Measurements from ENCODE around the gene FLACC1. TPM values are rescaled to one million over a fixed set of nuclear protein-coding genes. Genes with fewer than 3 reads are reported as not detected.

Gene FLACC1
- total RNA-seq, 1 donor: 1.3 TPM

DNA sequence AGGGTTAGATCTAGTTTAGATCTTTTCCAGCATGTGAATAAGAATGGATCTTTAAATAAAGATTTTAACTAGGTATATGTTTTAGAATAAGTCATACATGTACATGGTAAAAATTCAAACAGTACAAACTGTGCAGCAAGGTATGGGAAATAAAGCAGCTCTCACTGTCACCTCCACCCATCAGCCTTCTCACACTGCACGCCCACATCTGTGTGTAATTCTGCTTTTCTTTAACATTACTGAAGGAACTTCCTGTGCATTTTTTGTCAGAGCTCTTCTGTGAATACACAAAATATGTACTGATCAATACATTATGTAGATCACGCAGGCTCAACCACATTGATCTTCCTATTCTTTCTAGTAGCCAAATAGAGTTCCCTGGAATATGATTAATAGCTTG lies 93.4 kb downstream of the FLACC1 start:
- DNase-seq (ENCODE audit: low read depth): no peak
- H3K4me3 ChIP-seq (ENCODE audit: low read depth, low read length): no peak overlapping the region
- TF ChIP-seq, protein P1, sequence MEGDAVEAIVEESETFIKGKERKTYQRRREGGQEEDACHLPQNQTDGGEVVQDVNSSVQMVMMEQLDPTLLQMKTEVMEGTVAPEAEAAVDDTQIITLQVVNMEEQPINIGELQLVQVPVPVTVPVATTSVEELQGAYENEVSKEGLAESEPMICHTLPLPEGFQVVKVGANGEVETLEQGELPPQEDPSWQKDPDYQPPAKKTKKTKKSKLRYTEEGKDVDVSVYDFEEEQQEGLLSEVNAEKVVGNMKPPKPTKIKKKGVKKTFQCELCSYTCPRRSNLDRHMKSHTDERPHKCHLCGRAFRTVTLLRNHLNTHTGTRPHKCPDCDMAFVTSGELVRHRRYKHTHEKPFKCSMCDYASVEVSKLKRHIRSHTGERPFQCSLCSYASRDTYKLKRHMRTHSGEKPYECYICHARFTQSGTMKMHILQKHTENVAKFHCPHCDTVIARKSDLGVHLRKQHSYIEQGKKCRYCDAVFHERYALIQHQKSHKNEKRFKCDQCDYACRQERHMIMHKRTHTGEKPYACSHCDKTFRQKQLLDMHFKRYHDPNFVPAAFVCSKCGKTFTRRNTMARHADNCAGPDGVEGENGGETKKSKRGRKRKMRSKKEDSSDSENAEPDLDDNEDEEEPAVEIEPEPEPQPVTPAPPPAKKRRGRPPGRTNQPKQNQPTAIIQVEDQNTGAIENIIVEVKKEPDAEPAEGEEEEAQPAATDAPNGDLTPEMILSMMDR (IDR thresholded peaks at IDR 0.05; ENCODE audit: insufficient read depth, low read depth, low read length): no peak

DNA sequence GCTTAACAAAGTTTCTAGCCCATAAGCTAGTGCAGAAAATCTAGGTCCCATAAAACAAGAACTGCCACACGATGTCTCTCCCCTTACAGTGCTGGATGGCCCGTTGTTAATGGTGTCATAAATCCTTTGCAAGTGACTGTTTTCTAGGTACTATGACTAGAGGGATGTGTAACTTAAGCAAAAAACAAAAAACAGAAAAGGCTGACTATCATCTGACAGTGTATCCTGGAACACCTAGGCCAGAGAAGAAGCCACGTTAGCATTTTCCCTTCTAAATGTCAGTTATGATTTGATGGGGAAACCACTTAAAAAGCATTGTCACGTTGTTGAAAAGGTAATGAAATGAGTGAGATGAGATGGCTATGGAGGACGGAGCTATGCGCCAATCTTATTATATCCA lies 94.4 kb downstream of the FLACC1 start:
- TF ChIP-seq, protein P1 (IDR thresholded peaks at IDR 0.05; ENCODE audit: insufficient read depth, low read depth, low read length): no peak
- H3K4me3 ChIP-seq (ENCODE audit: low read depth, low read length): no peak overlapping the region
- no peak for DNase-seq (ENCODE audit: low read depth)

DNA sequence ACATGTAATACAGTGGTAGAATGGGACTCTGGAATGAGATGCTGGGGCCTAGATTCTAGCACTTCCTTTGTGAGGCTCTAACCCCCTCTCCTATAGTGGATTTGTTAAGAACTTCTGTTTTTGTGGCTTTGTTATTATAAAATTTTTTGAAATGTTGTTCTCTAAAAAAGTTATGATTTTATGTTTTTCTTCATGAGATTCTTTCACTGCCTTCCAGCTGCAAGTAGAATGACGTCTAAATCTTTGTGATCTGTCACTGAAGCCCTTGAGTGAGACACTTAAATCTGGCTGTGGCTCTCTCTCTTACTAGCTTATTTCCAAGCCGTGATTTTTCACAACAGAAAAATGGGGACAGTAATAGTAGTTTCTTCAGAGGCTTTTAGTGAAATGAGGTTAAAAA lies 95.2 kb downstream of the FLACC1 start:
- no peak for DNase-seq (ENCODE audit: low read depth)
- H3K4me3 ChIP-seq (ENCODE audit: low read depth, low read length): no peak overlapping the region
- TF ChIP-seq, protein P1 (IDR thresholded peaks at IDR 0.05; ENCODE audit: insufficient read depth, low read depth, low read length): no peak

DNA sequence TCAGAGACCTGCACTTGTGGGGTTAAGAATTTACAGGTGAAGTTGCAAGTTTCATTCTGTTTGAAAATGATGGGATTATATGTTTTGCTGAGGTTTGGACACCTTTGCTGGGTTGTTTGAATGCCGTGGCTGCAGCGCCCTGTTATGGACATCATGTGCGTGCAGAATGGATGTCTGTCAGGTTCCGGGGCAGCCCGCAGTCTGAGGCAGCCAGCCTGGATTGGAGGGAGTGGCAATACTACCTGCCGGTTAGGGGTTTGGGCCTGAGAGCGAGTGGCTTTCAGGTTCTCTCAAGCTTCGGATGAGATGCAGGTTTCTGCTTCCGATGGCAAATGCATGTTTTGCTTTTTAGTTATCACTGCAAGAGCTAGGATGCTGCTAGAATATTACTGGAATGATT lies 95.7 kb downstream of the FLACC1 start:
- TF ChIP-seq, protein P1 (IDR thresholded peaks at IDR 0.05; ENCODE audit: insufficient read depth, low read depth, low read length): no peak
- DNase-seq (ENCODE audit: low read depth): no peak
- H3K4me3 ChIP-seq (ENCODE audit: low read depth, low read length): no peak overlapping the region

DNA sequence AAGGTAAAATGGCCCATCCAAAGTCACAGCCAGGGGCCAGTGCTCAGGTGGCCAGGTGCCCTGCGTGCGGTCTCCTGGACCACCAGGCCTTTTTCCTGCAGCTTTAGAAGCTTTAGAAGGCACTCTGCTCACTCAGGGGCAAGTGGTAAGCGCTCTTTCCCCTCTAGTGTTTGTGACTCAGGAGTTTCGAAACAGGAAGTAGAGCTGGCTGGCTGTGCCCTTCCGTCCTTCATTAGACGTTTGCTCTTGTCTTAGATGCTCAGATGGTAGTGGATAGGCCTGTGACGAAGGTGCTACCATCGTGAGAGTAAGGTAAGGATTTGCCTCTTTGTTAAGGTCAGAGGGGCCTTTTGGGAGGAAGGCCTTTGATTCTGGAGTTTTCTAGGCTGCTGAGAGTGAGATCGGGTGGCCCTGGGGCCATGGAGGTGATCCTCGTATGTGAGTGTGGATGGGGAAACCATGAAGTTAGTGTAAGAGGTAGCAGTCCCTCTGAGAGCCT lies 96.8 kb downstream of the FLACC1 start, which contains the start of gene CASP8:
Gene CASP8, plus strand, starts transcription at position 235 of the 499 bp plus-strand sequence. CDS start 5,951 bp downstream, outside the sequence.
- DNase-seq (ENCODE audit: low read depth): peak; percentile 73
- no peak within 1 kb of the TSS for H3K4me3 ChIP-seq (ENCODE audit: low read depth, low read length)
- TF ChIP-seq, protein P1 (IDR thresholded peaks at IDR 0.05; ENCODE audit: insufficient read depth, low read depth, low read length): no peak

DNA sequence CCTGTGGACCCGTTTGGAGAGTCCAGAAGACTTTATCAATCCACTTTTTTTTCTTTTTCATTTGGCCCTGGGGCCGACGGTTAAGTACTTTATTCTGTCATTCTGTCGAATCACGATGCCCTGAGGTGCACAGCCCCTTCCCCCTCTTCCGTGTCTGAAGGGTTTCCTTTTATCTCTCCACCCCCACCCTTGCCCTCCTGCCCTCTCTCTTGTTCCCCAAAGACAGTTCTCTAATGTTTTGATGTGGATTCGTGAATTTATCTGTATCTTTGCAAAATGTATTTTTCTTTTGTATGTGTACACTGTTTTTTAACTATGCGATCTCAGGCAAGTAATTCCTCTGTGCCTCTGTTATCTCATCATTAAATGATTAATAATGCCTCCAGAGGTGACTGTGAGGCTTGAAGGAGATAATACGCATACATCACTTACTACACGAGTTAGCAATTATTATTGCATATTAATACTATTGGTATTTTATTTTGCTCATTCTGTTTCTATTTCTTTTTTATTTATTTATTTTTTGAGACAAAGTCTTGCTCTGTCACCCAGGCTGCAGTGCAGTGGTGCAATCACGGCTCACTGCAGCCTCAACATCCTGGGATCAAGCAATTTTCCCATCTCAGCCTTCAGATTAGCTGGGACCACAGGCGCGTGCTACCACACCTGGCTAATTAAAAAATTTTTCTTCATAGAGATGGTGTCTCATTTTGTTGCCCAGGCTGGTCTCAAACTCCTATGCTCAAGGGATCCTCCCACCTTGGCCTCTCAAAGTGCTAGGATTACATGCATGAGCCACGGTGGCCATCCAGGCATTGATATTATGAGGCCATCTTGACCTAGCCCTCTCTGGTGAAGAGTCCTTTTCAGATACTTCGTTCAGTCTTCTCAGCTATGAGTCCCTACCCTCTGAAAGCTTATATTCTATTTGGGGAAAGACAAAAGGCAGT lies 98.2 kb downstream of the FLACC1 start:
- DNase-seq (ENCODE audit: low read depth): no peak
- H3K4me3 ChIP-seq (ENCODE audit: low read depth, low read length): peak overlapping the region; percentile 78
- TF ChIP-seq, protein P1 (IDR thresholded peaks at IDR 0.05; ENCODE audit: insufficient read depth, low read depth, low read length): peak; percentile 23
